NCI-H2107 treated with DMSO at 0.1 percent for 48 hours (cell line): ENCODE measurements around the gene GALNT17.

ENCODE experiments used
- DNase-seq: peaks from one replicate; lab custom pipeline; 2025; ENCODE audit not compliant: unreplicated experiment; lab: John Stamatoyannopoulos, UW

GALNT17 gene

DNA sequence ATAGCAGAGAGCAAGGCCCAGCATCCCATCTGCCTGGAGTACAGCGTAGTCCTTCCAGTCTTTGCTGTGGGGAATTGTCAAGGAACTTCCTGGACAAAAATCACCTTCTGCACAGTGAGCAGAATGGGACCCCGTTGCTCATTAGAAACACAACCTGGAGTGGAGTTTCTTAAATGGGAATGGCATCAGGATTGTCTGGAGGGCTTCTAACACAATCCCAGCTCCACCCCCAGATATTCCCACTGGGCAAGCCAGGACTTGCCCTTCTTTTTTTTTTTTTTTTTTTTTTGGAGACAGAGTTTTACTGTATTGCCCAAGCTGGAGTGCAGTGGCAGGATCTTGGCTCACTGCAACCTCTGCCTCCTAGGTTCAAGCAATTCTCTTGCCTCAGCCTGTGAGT lies 356.4 kb downstream of the GALNT17 start:
- no peak for DNase-seq

DNA sequence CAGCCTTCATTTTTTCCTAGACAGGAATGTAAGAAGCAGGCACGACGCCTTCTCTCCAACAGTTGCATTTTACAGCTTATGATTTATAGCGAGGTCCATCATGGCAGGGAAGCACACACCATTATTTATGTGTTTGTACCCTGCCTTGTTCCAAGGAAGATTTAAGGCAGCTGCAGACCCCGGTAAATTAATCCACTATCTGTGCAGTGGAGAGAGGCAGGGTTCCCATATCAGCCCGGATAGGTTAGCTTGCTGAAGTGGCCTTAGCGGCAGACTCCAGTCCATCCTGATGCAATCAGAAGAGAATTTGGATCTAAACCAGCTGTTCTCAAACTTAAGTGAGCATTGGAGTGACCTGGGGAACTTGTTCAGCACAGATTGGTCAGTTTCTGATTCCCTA lies 359.4 kb downstream of the GALNT17 start:
- no peak for DNase-seq

DNA sequence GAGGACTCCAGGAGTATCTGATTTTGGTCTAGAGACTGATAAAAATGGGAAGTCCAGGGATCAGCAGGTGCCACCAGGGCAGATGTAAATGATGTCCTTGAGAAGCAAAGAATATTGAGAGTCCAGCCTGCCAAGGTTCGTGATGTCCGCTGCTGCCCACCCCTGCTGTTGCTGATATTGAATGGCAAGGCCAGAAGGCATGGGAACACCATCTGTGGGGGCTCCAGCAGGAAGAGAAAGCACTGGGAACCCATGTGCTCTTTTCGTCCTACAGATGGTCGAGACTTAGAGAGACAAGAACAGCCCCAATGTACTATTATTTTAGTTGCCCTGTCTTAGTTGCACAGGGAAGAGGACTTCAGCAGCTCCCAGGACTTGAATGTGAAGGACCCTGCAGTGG lies 363.9 kb downstream of the GALNT17 start:
- DNase-seq = no peak

DNA sequence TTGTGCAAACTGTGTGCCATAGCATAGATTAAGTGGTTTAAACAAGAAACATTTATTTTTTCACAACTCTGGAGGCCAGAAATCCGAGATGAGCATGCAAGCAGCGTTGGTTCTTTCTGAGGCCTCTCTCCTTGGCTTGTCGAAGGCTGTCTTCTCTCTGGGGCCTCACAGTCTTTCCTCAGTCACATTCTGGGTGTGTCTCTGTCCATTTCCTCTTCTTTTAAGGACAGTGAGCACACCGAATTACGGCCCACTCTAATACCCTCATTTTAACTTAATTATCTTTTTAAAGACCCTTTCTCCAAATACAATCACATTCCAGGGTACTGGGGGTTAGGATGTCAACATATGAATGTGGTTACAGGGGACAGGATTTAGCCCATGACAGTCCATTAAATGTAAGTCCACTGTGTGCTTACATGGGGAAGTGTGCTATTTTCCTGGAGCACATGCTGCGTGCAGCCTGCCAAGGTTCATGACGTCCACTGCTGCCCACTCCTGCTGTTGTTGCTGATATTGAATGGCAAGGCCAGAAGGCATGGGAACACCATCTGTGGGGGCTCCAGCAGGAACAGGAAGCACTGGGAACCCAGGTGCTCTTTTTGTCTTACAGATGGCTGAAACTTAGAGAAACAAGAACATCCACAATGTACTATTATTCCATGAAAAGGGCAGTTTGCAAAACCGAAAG lies 365.5 kb downstream of the GALNT17 start:
- DNase-seq = no peak

DNA sequence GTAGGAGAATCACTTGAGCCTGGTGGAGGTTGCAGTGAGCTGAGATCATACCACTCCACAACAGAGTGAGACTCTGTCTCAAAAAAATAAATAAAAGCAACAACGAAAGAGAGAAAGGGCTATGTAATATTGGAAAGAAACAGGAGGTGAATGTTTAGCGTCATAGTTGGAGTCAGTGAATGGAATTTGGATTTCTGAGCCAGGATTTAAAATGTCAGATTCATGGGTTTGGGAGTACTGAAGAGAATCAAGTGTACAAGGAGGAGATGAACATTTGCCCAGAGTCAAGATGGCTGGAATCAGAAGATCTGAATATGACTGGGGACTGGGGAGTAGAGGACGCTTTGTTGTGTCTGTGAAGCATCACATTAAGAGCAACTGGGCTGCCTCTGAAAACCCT lies 366.4 kb downstream of the GALNT17 start:
- DNase-seq = no peak

DNA sequence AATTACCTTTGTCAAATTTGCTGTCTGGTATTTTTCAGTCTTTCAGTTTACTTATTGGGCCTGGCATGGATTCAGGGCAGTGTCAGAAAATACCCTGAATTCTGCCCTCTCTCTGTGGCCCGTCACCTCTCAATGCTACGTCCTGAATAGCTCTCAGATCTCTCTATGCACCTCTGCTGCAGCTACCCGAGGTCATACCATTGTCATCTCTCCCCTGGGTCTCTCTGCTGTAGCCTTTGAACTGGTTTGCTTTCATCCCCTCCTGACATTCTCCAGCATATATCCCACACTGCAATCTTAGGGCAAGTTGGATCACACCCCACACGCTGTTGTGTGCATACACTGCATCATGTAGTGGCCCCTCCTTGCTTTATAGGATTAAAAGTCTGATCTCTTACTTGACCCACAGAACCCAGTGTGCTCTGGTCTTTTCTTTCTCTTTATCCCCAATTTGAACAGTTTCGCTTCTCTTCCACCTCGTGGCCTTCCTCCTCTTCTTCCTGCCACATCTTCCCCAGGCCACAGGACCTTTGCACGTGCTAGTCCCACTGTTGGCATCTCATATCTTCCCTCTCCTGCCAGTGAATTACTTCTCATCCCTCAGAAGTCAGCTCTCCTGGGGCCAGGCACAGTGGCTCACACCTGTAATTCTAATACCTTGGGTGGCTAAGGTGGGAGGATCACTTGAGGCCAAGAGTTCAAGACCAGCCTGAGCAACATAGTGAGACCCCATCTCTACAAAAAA lies 372.9 kb downstream of the GALNT17 start:
- no peak for DNase-seq

DNA sequence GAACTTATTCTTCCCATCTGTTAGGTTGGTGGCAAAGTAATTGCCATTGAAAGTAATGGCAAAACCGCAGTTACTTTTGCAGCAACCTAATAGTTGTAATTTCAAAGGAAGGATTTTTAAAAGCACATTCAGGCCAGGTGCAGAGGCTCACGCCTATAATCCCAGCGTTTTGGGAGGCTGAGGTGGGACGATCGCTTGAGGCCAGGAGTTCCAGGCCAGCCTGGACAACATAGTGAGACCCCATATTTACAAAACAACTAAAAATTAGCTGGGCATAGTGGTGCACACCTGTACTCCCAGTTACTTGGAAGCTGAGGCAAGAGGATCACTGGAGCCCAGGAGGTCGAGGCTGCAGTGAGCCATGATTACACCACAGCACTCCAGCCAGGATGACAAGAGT lies 374.9 kb downstream of the GALNT17 start:
- no peak for DNase-seq

DNA sequence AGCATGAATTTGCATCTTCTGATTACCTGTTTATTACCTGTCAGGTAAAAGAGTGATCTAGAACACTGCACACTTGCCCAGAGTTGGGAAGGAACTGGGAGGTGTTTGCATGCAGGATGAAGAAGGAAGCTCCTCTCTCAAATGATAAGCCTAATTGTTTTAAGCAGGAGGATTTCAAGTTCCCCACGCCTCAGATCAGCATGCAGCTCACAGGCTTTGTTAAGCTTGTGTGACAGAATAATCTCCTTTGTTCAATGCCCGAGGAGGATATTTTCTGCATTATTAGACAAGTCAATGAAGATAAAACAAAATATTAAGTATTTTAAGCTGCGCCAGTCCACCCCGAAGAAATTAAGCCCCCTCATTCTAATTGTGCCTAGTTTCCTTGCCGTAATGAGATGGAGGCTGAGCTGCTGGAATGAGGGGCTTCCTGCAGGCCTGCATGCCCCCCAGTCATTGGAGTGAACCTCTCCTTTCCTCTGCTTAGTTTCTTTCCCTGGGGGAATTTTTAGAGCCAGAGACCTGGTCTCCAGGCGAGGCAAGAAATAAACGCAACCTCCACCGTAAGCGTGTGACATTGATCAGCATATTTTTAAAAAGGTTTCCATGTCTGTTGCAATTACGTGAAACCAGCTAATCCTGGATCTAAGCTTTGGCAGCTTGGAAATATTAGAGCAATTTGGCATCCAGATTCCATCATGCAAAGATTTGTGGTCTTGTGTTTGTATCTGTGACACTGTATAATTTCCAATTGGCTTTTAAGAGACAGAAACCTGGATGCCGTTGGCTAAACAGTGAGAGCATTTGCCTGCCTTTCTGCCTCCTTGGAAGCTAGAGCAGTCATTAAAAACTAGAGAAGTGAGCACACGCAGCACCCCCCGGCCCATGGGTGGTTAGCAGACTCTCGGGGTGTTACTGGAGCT lies 376.0 kb downstream of the GALNT17 start:
- no peak for DNase-seq

DNA sequence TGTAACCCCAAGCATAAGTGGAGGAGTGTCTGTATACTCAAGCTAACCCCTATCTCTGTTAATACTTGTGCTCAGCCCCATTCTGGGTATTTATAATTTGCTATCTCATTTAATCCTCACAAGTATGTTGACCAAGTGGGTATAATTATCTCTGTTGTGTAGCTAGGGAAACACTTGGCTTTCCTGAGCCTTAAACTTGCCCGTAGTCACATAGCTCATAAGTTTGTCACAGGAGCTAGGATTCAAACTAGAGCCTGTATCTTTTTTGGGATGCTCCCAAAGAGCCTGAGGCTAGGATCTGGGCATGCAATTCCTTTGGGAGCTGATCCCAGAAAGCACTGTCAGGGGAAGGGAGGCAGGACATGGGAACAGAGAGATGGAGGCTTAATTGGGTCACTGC lies 377.4 kb downstream of the GALNT17 start:
- no peak for DNase-seq

DNA sequence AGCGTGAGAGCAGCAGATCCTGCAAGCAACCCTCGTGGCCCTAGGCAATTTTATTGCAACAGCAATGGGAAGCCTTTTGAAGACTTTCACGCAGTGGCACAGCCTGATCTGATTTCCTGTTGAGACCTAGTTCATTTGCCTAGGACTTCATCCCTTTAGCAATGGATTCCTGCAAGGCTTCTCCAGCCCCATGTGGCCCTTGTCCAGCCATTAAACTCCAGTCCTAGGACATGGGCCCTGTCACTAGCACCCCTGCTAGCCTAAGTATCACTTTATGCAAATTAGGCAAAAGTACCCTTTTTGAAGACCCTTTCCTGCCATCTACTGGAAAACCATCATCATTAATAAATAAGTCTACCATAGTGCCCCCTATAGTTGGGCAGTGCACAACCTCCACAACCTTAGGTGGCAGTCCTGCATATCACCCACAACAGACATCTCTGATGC lies 379.4 kb downstream of the GALNT17 start:
- no peak for DNase-seq

DNA sequence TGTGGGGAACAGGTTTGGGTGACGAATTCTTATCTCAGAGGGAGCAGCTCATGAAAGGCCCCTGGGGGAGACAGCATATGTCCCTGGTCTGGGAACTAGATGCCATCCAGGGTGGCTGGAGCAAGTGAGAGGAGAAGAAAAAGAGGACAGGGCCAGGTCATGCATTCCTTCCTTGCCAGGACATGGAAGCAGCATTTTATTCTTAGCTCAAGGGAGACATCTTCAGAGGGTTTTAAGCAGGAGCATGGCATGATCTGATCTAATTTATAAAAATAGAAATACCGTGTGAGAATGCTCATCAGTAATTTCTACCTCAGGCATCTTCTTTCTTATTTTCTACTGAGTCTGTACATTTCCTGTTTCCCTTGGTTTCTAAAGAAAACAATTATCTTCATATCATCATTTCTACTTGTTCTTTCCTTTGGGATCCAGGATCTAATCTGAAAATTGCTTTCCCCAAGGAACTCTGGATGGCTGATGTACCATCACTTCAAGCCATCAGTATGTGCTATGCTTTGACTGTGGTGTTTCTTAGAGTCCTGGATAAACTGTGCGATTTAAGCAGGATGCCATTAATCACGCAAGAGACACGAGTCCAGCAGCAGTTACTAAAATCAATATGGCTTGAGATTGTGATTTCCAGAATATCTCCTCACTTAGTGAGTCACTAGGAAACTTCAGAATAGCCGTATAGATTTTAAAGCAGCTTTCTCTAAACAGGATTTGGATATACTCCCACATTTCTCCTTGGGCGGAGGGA lies 386.2 kb downstream of the GALNT17 start:
- DNase-seq = no peak

DNA sequence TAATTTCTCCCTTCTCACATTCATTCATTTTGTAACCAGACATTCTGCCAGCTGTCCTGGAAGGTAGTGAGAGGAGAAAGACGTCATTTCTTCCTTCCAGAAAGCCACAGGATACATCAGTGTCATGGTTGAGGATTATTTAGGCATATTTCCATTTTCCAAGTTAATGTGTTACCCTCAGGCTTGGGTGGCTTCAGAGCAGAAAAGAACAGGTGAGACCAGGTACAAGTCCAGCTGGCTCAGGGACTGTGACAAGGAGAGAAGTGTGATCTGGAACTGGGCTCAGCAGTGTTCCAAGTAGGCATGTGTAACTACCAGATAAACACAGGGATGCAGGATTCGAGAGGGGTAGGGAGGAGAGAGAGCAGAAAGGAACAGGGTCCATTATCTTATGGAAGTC lies 386.9 kb downstream of the GALNT17 start:
- no peak for DNase-seq

DNA sequence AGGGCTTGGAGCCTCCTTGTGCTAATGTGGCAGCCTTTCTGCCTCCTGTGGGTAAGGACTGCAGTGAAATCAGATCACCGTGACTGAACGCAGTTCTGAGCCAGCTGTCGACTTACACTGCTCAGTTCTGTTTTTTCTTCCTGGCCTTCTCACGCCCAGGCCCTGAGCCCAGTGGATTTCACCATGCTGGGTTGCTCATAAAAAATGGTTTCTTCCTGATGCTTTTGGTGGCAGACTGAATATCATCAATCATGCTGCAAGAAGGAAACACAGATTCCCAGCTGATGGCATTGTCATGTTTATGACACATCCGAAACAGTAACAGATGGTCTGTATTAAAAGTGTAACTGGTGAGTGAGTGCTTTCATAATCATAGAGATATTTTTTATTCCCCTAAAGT lies 389.6 kb downstream of the GALNT17 start:
- DNase-seq = no peak

DNA sequence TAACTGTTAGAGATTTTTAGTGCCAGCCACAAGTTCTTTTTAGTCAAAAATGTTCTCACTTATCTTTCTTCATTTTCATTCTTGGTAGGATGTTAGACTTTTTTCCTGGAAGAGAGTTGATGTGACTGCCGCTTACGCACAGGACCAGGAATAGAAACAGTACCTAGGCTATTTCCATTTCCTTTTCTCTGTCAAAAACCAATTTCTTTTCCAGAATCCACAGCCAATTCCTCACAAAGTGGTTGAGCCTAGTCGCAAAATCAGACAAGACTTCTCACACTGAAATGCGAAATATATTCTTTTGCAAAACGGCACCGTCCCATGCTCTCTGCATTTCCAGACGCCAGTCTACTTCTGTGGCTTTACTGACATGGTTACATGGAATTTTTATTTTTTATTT lies 394.2 kb downstream of the GALNT17 start:
- no peak for DNase-seq

DNA sequence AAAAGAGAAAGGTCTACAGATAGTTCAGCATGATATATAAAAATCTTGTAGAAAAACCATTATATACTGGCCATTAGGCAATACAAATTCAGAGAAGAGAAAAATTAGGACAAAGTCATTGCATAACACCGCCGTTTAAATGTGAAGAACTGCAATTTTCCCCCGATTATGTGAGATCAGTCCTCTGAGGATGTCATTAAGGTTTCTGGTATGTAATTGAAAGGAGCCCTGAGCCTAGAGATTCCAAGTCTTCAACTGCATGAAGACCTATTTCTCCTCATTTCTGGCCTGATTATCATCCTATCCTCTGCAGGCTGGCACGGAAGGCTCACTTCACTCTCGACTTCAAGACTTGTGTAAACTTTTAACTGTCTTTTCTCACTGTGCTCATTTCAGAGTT lies 395.3 kb downstream of the GALNT17 start:
- no peak for DNase-seq

DNA sequence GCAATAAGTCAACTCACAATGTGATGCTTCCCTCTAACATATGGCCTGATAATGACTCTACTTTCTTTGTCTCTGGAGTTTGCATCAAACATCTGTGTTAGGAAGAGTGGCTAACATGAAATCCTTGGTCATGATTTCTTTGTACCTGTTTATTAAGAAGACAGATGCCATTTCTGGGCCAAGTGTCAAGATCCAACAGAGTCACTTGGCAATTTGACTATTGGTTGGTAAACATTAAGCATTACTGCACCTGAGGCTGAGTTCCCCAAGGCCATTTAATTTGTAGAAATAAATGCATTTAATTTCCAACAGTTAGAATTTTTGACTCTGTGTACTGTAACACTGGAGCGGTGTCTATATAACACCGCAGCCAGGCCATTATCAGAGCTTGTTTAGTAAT lies 403.7 kb downstream of the GALNT17 start:
- no peak for DNase-seq

DNA sequence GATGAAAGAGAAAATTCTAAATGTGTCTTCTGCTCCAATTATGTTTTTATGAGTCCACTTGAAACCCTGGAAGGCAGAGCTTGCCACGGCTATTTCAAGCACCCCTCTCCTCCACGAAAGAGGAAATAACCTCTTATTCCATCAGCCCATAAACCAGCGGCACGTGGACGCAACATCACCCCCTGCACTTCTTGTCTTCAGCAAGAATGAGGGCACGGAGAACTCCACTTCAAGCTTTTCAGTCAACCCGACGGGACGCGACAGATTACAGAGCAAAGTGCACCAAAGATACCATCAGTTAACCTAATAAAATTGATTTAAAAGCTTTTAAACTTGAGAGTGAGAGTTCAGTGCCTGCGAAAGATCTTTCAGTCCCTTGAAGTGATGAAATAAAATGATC lies 406.3 kb downstream of the GALNT17 start:
- DNase-seq = no peak

DNA sequence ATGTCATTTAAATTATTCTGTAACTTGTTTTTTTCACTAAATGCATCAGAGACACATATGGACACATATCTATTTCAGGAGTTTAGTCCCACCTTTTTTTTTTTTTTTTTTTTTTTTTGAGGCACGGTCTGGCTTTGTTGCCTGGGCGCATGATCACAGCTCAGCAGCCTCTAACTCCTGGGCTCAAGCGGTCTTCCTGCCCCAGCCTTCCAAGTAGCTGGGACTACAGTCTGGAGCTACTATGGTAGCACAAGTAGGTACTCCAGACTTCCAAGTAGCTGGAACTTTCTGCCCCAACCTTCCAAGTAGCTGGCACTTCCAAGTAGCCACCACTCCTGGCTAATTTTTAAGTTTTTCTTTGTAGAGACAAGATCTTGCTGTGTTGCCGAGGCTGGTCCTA lies 407.7 kb downstream of the GALNT17 start:
- DNase-seq = no peak

DNA sequence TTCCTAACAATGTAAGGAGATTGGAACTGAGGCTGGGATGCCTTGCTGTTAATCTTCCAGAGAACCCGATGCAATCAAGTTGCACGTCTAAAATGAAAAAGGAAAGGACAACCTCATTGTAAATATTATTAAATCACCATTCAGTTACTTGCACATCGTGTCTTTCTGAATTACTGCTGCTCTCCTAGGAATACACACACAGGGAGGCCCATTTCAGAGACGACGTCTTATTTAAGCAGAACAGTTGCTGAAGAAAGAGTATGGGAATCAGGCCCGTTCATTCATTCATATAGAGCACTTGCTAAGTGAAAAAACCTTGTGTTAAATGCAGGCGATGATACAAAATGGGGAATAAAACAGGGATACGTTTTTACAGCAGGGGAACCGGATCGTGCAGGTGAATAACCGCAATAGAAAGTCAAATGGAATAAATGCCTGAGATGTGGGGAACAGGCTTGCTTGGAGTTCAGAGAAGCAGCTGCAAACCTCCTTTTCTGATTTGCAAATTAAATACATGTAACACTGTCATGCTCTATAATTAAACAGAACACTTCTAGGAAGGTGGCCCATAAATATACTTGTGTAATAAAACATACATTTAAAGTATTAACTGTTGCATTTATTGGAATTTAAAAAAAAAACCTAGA lies 409.9 kb downstream of the GALNT17 start:
- DNase-seq = no peak

DNA sequence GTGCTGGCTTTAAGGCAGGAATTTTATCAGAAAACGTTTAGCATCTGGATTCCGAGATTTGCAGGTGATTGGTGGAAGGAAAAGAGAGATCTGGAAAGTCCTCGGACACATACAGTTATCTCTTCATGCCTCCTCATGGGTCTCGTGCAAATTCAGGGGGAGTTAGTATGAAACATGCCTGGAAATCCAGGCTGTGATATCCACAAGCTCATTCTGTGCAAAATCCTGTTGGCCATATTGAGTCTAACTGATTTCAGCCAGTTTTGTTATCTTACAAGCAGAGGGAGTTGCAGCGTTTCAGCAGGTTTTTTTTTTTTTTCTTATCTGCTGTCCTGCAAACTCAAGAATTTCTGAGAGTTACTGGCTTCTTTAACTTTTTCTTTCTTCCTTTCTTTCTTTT lies 411.5 kb downstream of the GALNT17 start:
- no peak for DNase-seq

DNA sequence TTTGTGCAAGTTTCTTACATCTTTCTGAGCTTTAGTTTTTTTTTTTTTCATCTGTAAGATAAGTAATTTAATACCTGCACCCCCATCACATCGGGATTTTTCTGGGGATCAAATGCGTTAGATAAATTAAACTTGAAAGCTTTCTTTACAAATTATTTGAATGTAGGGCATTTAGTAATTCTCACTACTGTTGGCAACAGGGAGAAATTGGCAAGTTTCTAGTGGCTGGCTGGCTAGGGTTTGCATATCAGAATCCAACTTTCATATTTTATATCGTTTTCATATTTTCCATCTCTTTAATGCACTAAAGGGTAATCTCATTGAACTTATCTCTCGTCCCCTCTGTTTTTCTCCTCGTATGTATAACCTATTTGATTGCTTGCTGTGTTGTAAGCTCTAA lies 412.9 kb downstream of the GALNT17 start:
- DNase-seq = no peak
